ENCODE results near the gene CFD.

The CFD gene

DNA sequence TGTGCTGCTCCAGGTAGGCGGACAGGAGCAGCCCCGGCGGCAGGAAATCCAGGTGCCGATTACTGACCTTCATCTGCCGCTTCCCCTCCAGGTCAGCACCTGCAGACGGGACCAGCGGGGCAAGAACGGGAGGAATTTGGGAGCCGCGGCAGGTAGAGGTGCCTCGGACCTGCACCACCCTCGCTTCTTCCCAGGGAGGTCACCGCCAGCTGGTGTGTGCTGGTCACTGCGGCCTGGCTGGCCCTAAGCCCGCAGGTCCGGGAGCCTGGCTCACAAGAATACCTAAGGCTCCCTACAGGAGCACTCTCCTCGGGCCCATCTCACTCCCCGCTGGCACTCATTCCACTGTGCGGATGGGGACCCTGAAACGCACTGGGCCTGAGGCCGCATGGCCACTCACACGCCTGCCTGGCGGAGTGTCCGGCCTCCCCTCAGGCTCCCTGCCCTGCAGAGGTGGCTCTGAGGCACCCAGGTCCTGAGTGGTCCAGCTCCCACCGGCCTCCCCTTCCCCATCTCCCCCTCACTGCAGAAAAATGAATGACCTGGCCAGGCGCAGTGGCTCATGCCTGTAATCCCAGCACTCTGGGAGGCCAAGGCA lies 38.1 kb downstream of the CFD start:
- no peak overlapping the region for H3K4me3 ChIP-seq (ENCODE audit: low read depth, low read length)
- H3K27me3 ChIP-seq (ENCODE audit: control insufficient read depth, insufficient read depth, low read length), result no peaks in the 10 kb centered on the region
- H3K27ac ChIP-seq, result no peak overlapping the region
- H3K4me1 ChIP-seq, result no peaks in the 10 kb centered on the region
- no peaks in the 10 kb centered on the region for H3K9me3 ChIP-seq (ENCODE audit: control insufficient read depth, low read length)
- no peak overlapping the region for H3K9ac ChIP-seq
- no peaks in the 10 kb centered on the region for H3K36me3 ChIP-seq (ENCODE audit: control insufficient read depth, insufficient read depth, low read length)
- H3K4me2 ChIP-seq (ENCODE audit: low read length), result no peak overlapping the region
- TF ChIP-seq, protein P1, sequence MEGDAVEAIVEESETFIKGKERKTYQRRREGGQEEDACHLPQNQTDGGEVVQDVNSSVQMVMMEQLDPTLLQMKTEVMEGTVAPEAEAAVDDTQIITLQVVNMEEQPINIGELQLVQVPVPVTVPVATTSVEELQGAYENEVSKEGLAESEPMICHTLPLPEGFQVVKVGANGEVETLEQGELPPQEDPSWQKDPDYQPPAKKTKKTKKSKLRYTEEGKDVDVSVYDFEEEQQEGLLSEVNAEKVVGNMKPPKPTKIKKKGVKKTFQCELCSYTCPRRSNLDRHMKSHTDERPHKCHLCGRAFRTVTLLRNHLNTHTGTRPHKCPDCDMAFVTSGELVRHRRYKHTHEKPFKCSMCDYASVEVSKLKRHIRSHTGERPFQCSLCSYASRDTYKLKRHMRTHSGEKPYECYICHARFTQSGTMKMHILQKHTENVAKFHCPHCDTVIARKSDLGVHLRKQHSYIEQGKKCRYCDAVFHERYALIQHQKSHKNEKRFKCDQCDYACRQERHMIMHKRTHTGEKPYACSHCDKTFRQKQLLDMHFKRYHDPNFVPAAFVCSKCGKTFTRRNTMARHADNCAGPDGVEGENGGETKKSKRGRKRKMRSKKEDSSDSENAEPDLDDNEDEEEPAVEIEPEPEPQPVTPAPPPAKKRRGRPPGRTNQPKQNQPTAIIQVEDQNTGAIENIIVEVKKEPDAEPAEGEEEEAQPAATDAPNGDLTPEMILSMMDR (IDR thresholded peaks at IDR 0.05), result no peak
- no peak overlapping the region for H2AFZ ChIP-seq
- H3K79me2 ChIP-seq, result peaks cover under 1% of the 10 kb centered on the region

DNA sequence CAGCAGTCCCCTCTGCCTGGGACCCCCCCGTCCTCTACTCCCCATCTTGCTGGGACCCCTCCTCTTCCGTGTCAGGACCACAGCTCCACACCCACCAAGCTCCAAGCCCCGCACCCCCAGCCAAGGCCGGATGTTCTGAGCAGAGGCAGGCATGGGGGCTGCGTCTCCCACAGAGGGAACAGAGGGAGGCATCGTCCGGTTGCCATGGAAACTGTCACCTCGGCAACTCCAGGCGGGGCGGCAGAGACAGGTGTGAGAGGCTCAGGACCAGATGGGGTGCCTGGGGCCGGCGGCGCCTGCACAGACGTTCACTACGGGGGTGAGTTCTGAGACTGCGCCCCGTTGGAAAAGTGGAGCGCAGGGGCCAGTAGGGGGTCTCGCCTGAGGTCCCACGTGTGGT lies 39.2 kb downstream of the CFD start:
- no peak overlapping the region for H3K4me2 ChIP-seq (ENCODE audit: low read length)
- H3K27ac ChIP-seq, result no peak overlapping the region
- H3K4me3 ChIP-seq (ENCODE audit: low read depth, low read length), result no peak overlapping the region
- H3K36me3 ChIP-seq (ENCODE audit: control insufficient read depth, insufficient read depth, low read length), result no peaks in the 10 kb centered on the region
- no peaks in the 10 kb centered on the region for H3K4me1 ChIP-seq
- H3K79me2 ChIP-seq, result no peaks in the 10 kb centered on the region
- no peaks in the 10 kb centered on the region for H3K9me3 ChIP-seq (ENCODE audit: control insufficient read depth, low read length)
- TF ChIP-seq, protein P1 (IDR thresholded peaks at IDR 0.05), result no peak
- H3K27me3 ChIP-seq (ENCODE audit: control insufficient read depth, insufficient read depth, low read length), result no peaks in the 10 kb centered on the region
- no peak overlapping the region for H2AFZ ChIP-seq
- H3K9ac ChIP-seq, result no peak overlapping the region

DNA sequence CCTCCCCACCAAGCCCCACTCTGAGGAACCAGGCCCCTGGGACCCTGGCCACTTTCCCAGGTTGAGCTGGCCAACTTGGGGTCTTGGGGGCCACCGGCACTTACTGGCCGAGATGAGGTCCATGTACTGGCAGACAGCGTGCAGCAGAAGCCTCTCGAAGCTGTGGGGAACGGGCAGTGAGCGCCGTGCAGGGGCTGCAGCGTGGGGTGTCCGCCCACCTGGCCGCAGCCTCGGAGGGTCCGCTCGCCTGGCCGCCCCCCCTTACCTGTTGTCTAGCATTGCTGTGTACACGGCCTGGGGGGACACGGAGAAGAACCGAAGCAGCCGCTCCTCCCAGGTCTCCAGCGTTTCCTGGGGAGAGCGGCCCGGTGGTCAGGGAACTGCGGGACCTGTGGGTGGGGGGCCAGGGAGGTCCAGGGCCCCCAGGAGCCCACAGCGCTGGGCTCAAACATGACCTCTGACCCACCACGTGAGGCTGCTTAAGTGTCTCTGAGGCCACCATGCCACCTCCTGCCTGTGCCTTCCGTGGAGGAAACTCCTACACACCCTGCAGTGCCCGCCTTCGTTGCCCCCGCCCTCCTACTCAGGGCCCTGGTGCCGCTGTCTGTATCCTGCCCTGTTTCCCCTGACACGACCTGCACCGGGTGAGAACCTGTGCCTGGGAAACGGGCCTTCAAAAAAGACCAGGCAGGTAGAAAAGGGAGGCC lies 40.0 kb downstream of the CFD start:
- TF ChIP-seq, protein P1 (IDR thresholded peaks at IDR 0.05), result no peak
- Histone ChIP-seq H3K27me3 (ENCODE audit: control insufficient read depth, insufficient read depth, low read length) (no peaks in the 10 kb centered on the region), H3K27ac (no peak overlapping the region), H3K4me3 (ENCODE audit: low read depth, low read length) (no peak overlapping the region), H3K4me2 (ENCODE audit: low read length) (no peak overlapping the region), H3K9ac (no peak overlapping the region), H3K4me1 (no peaks in the 10 kb centered on the region), H3K36me3 (ENCODE audit: control insufficient read depth, insufficient read depth, low read length) (no peaks in the 10 kb centered on the region), H3K79me2 (no peaks in the 10 kb centered on the region), H2AFZ (no peak overlapping the region), H3K9me3 (ENCODE audit: control insufficient read depth, low read length) (no peaks in the 10 kb centered on the region)

DNA sequence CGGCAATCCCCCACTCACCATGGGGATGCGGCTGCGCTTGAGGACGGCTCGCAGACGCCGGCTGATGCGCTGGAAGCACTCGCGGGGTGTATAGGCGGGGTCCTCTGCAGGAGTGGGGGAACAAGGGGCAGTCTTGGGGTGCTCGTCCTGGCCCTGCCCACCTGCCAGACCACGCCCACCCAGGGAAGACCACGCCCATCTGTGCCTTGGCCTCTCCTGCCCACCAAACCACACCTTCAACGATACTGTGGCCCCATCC lies 40.5 kb downstream of the CFD start:
- Histone ChIP-seq H3K9ac (no peak overlapping the region), H3K27ac (no peak overlapping the region), H3K4me1 (no peaks in the 10 kb centered on the region), H3K79me2 (no peaks in the 10 kb centered on the region), H3K36me3 (ENCODE audit: control insufficient read depth, insufficient read depth, low read length) (no peaks in the 10 kb centered on the region), H3K4me3 (ENCODE audit: low read depth, low read length) (no peak overlapping the region), H2AFZ (no peak overlapping the region), H3K27me3 (ENCODE audit: control insufficient read depth, insufficient read depth, low read length) (no peaks in the 10 kb centered on the region), H3K4me2 (ENCODE audit: low read length) (no peak overlapping the region), H3K9me3 (ENCODE audit: control insufficient read depth, low read length) (no peaks in the 10 kb centered on the region)
- TF ChIP-seq, protein P1 (IDR thresholded peaks at IDR 0.05), result no peak

Data from parathyroid adenoma (tissue), 2 donors.